Activated CD8-positive, alpha-beta memory T cell treated with anti-CD3 and anti-CD28 coated beads for 48 hours (primary cell): ENCODE measurements around the gene ARHGAP42.

ENCODE experiments used
- DNase-seq, 3 experiments: peaks; one replicate each; pipeline ENCODE4 v3.0.0-alpha.2; 2020; ENCODE audit warnings: low read depth in 2 of 3, low spot score in 2 of 3

The ARHGAP42 gene

GRCh38 chr11:100948936-100949335, 261.8 kb downstream of the ARHGAP42 start:
- DNase-seq = no peak

GRCh38 chr11:100949443-100949842, 262.4 kb downstream of the ARHGAP42 start:
- DNase-seq = no peak

GRCh38 chr11:100955318-100955717, 268.2 kb downstream of the ARHGAP42 start:
- no peak for DNase-seq

- DNase-seq = no peak
Measured at GRCh38 chr11:100956351-100956750, 269.3 kb downstream of the ARHGAP42 start.

GRCh38 chr11:100957499-100957898, 270.4 kb downstream of the ARHGAP42 start:
- no peak for DNase-seq

DNA sequence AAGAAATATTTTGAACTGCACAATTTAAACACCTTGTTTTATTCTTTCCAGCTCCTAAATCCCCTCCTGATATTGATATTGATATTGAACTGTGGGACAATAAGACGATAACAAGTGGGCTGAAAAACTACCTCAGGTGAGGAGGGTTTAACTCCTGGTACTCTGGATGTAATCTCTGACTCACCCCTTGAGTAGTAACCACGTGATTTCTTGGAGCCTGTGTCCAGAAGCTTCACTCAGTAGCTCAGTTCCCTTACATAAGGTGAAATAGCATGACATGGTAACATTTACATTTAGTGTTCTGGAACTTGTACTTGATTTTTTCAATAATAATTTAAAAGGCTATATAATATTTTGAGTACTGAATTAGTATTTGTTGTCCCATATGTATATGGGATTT, 274.5 kb downstream of the ARHGAP42 start:
- no peak for DNase-seq

GRCh38 chr11:100963375-100963774, 276.3 kb downstream of the ARHGAP42 start:
- DNase-seq = no peak

GRCh38 chr11:100964435-100964834, 277.3 kb downstream of the ARHGAP42 start:
- DNase-seq = no peak

DNA sequence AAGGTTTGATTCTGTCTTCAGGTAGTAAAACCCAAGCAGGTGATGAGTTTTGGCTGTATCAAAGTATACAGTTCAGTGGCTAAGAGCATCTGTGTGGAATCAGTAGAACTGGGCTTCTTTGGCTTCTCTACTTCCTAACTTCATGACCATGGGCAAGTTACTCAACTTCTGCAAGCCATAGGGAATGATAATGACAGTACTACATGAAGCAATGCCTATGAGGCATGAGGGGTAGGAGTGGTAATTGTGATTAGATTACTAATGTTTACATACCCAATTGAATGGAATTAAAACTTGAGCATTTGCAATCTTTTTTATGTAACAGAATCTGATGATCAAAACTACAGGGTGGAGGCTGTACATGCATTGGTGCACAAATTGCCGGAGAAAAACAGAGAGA, 278.3 kb downstream of the ARHGAP42 start:
- no peak for DNase-seq

DNA sequence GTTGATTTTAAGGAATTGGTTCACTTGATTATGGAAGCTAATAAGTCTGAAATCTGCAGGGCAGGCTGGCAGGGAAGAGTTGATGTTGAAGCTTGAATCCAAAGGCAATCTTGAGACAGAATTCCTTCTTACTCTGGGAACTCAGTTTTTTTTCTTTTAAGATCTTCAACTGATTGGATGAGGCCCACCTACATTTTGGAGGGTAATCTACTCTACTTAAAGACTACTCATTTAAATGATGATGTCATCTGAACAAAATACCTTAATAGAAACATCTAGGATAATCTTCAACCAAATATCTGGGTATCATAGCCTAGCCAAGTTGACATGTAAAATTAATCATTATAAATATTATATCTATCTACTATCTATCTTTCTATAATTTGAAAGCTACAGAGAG, 279.3 kb downstream of the ARHGAP42 start:
- no peak for DNase-seq

GRCh38 chr11:100969008-100969407, 281.9 kb downstream of the ARHGAP42 start:
- no peak for DNase-seq

- DNase-seq = no peak
Measured at GRCh38 chr11:100970283-100971164, 283.4 kb downstream of the ARHGAP42 start.

- DNase-seq = no peak
Measured at GRCh38 chr11:100972046-100972445, 285.0 kb downstream of the ARHGAP42 start.

DNA sequence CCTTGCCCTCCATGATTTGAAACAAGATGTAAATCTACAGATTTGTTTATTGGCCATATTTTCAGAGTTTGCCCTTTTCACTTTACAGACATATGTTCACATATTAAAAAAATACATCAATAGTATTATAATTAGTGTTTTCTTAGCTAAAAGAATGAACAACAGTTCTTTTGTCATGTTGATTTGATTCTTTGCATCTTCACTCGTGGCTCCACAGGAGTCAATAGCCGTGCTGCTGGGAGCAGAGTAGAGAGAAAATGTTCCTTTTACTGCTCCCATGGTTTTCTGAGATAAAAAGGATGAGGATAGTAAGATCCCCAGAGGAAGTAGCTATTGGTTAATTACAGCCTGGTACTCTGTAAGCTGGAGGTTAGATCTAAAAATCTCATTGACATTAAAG, 291.4 kb downstream of the ARHGAP42 start:
- no peak for DNase-seq

DNA sequence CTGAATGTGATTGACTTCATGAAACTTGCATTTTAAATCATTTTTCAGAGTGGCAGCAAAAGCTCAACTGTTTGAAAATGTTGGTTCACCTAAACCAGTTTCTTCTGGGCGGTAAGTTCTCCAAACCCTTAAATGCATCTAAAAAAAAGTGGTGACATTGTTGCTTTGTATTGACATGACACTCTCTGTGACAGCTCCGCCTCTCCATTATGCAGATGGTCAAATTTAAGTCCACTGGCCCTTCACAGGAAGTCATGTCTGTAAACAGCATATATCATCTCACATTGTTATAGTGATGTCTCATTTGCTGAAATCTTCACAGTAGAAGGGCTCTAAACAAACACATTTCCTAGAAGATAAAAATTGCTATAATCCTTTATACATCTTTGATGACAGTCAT, 291.9 kb downstream of the ARHGAP42 start:
- DNase-seq = no peak

GRCh38 chr11:100980156-100980555, 293.1 kb downstream of the ARHGAP42 start:
- DNase-seq = no peak

DNA sequence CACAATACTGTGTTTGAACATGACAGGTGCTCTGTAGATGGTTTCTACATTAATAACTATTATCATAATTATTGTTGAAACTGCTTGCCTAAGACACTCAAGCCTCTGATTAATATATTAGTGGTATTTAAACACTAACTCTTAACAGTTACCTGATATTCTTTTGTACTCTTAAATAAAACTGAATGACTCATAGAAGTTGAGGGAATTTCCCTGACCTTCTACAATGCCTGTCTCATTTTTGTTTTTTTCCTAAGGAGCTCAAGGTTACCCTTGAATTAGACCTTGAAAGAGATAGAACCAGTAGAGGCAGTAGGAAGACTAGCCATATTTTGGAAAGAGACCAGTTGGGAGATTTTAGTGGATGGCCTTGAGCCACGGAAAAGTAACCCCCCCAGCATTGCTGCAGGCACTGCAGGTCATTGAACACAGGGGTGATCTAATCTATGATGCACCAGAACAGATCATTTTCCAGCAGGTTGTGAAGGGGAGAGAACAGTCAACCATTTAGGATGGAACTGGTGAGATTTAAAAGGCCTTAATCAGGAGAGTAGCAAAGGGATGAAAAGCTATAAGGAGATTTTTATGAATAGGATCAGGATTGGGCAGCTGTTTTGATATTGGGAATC, 294.2 kb downstream of the ARHGAP42 start:
- DNase-seq = no peak

DNA sequence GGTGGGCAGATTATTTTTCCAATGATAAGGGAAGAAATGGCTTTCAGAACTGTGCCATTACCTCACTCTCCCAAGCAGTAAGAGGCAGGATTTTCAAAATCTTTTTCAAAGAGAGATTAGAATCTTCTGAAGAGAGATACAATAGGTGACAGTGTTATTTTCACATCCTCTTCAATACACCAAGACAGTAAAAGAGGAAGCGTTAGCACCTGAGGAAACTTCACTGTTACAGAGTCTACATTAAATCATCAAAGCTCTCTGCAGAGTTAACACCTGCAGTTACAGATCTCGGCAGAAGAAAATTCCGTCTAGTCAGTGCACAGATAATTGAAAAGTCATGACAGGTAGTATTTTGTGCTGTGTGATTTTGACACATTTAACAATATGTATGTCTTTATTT, 297.6 kb downstream of the ARHGAP42 start:
- DNase-seq = no peak

GRCh38 chr11:100990931-100991330, 303.8 kb downstream of the ARHGAP42 start:
- no peak for DNase-seq

- no peak for DNase-seq
Measured at GRCh38 chr11:100991541-100991940, 304.5 kb downstream of the ARHGAP42 start.

GRCh38 chr11:100994966-100995365, 307.9 kb downstream of the ARHGAP42 start:
- DNase-seq = no peak

DNA sequence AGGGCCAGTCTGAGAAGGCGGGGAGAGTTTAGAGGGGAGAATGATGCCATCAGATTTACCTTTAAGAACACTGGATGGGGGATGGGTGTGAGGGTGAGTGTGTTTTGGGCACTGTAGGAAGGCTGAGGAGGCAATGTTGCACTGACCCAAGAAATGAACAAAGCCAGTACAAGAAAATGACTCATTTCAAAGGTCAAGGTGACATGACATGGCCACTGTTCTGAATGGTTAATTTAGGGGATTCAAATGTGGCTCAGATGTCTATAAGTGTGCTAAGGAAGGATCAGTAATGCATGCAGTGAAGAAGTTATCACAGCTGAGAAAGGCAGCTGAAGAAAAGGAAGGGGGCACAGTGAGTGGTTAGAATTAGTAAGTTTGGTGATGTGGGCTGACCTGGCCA, 312.7 kb downstream of the ARHGAP42 start:
- no peak for DNase-seq

GRCh38 chr11:101003468-101003867, 316.4 kb downstream of the ARHGAP42 start:
- no peak for DNase-seq
